Progenitor cell of endocrine pancreas (in vitro differentiated cells): ENCODE measurements around the gene TMEM181. TPM values are rescaled to one million over a fixed set of nuclear protein-coding genes. Genes with fewer than 3 reads are reported as not detected.

ENCODE experiments used
- DNase-seq: peaks from one replicate; pipeline ENCODE4 v3.0.0; 2021; ENCODE audit warnings: low spot score; ENCODE audit not compliant: unreplicated experiment
- H3K27ac Mint-ChIP-seq: 2 replicates; pipeline ENCODE4 v1.8.0; 2021; ENCODE audit warnings: mild to moderate bottlenecking, moderate library complexity, mixed read lengths
- H3K27me3 Mint-ChIP-seq: 2 replicates; pipeline ENCODE4 v1.8.0; 2021; ENCODE audit warnings: mixed read lengths
- H3K36me3 Mint-ChIP-seq: 2 replicates; pipeline ENCODE4 v1.8.0; 2022; ENCODE audit warnings: mixed read lengths; ENCODE audit not compliant: insufficient read depth
- H3K4me1 Mint-ChIP-seq: 2 replicates; pipeline ENCODE4 v1.8.0; 2021; ENCODE audit warnings: low read depth, mixed read lengths
- H3K4me3 Mint-ChIP-seq: 2 replicates; pipeline ENCODE4 v1.8.0; 2021; ENCODE audit warnings: low read depth, mild to moderate bottlenecking, moderate library complexity, mixed read lengths
- H3K9me3 Mint-ChIP-seq: 2 replicates; pipeline ENCODE4 v1.8.0; 2021; ENCODE audit warnings: low read depth, mixed read lengths
- CTCF ChIP-seq: fragments of 200-600 bp; sonication (generic); IDR thresholded peaks from one replicate; pipeline ENCODE4 v1.5.0; 2021; ENCODE audit warnings: antibody characterized with exemption, mild to moderate bottlenecking; ENCODE audit not compliant: unreplicated experiment
- total RNA-seq: library from RNA; stranded (reverse); gene quantifications from 2 replicates; pipeline ENCODE4 v1.2.1, GENCODE V29; 2021

The TMEM181 gene
- total RNA-seq, 1 donor from 2014 or later = 33.9 TPM

- Mint-ChIP-seq H3K9me3 (no peaks in the 10 kb centered on the region), H3K27me3 (no peaks in the 10 kb centered on the region), H3K27ac (no peak overlapping the region), H3K4me1 (peaks cover 9% of the 10 kb centered on the region), H3K36me3 (peaks cover 26% of the 10 kb centered on the region), H3K4me3 (no peak overlapping the region)
- no peak for TF ChIP-seq CTCF
- DNase-seq = no peak
Observed at GRCh38 chr6:158635427-158636073, 75.7 kb downstream of the TMEM181 start.

GRCh38 chr6:158636778-158637177 lies 76.9 kb downstream of the TMEM181 start:
- H3K9me3 Mint-ChIP-seq = no peaks in the 10 kb centered on the region
- H3K27me3 Mint-ChIP-seq = no peaks in the 10 kb centered on the region
- no peak for TF ChIP-seq CTCF
- no peak for DNase-seq
- H3K27ac Mint-ChIP-seq = no peak overlapping the region
- H3K4me3 Mint-ChIP-seq = no peak overlapping the region
- H3K36me3 Mint-ChIP-seq = peaks cover 19% of the 10 kb centered on the region
- H3K4me1 Mint-ChIP-seq = peaks cover 13% of the 10 kb centered on the region

GRCh38 chr6:158638324-158638854 lies 78.5 kb downstream of the TMEM181 start:
- H3K4me3 Mint-ChIP-seq = no peak overlapping the region
- peaks cover 16% of the 10 kb centered on the region for H3K36me3 Mint-ChIP-seq
- no peak for TF ChIP-seq CTCF
- no peak for DNase-seq
- H3K27me3 Mint-ChIP-seq = no peaks in the 10 kb centered on the region
- H3K27ac Mint-ChIP-seq = no peak overlapping the region
- peaks cover 26% of the 10 kb centered on the region for H3K4me1 Mint-ChIP-seq
- H3K9me3 Mint-ChIP-seq = no peaks in the 10 kb centered on the region

GRCh38 chr6:158639056-158639455 lies 79.2 kb downstream of the TMEM181 start:
- Mint-ChIP-seq H3K36me3 (peaks cover 15% of the 10 kb centered on the region), H3K4me1 (peaks cover 28% of the 10 kb centered on the region), H3K9me3 (no peaks in the 10 kb centered on the region), H3K27ac (no peak overlapping the region), H3K27me3 (no peaks in the 10 kb centered on the region), H3K4me3 (no peak overlapping the region)
- no peak for TF ChIP-seq CTCF
- DNase-seq = no peak

GRCh38 chr6:158640519-158640918 lies 80.6 kb downstream of the TMEM181 start:
- Mint-ChIP-seq H3K4me1 (peaks cover 32% of the 10 kb centered on the region), H3K27me3 (no peaks in the 10 kb centered on the region)
- no peak for DNase-seq

More at GRCh38 chr6:158640519-158640918, 80.6 kb downstream of the TMEM181 start:
- Mint-ChIP-seq H3K36me3 (peaks cover 12% of the 10 kb centered on the region), H3K27ac (peak overlapping the region; percentile 81), H3K9me3 (no peaks in the 10 kb centered on the region), H3K4me3 (no peak overlapping the region)
- TF ChIP-seq CTCF = no peak
